Erythroblast (primary cell): ENCODE data around the gene AP5Z1.

Experiments
- GATA1 ChIP-seq: IDR thresholded peaks from 2 replicates; pipeline ENCODE4 v1.6.1; 2011; ENCODE audit warnings: low read depth, mild to moderate bottlenecking, control low read depth, low read length, moderate library complexity
- POLR2A ChIP-seq: IDR thresholded peaks from 2 replicates; pipeline ENCODE4 v1.6.1; 2011; ENCODE audit warnings: mild to moderate bottlenecking, low read length

GRCh38 chr7:4837803-4838625 is 62.6 kb downstream of the AP5Z1 start:
- no peak for TF ChIP-seq POLR2A
- no peak for TF ChIP-seq GATA1
